ENCODE results near the gene SH2B2. TPM values are rescaled to one million over a fixed set of nuclear protein-coding genes. Genes with fewer than 3 reads are reported as not detected.
A peak's percentile ranks its signal among the peaks of the same experiment; 100 is the strongest.

Gene SH2B2
- total and polyA plus RNA-seq, 4 experiments from 2014 or later = 0.69 to 1.2 (median 0.79) TPM; not detected in 1

DNA sequence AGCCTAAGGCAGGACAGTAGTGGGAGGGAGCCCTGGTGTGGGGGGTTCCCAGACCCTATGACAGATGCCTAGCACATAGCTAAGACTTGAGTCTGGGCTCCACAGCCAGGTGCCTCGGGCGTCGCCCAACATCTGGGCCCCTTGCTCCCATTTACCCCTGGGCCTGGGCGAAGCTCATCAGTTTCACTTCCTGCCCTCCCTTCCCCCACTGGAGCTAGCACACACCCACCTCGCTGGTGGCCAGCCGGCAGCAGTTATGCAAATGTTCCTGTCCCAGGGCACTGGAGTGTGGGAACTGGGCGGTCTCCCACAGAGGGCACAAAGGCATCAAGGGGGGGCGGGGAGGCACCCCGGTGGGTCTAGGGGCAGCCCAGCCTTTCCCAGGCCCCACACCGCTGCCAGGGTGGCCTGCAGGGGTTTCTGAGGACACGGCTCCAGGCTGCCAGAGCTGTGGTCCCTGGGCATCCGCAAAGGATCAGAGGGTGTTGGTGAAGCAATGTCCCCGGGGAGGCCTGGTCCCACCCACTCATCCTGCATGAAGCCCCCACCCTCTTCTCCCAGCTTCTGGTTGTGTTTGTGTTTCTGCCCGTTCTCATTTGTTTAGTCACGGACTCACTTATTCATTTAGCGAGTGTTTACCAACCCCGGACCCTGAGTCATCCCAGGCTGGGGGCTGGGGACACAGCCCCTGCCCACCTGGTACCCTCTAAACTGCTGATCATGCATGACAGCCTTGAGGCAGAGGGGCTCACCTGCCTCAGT lies 20.4 kb downstream of the SH2B2 start:
- Mint-ChIP-seq H3K27ac (peak overlapping the region in 2 of 7 donors; percentile 31 to 82), H3K4me1 (peaks cover 0 to 15% (median 7%) of the 10 kb centered on the region in 4 donors), H3K27me3 (no peaks in the 10 kb centered on the region), H3K9me3 (no peaks in the 10 kb centered on the region), H3K4me3 (peak overlapping the region in 6 of 8 donors; percentile 33 to 65 (median 54)), H3K36me3 (no peaks in the 10 kb centered on the region)
- no peaks in the 10 kb centered on the region for H3K27me3 ChIP-seq (ENCODE audit: insufficient read depth, low read length)
- intact Hi-C loops (cut with micrococcal nuclease) = no loop called here
- no peak overlapping the region for H3K27ac ChIP-seq (ENCODE audit: low read depth, low read length)
- H3K9me3 ChIP-seq (ENCODE audit: control insufficient read depth in 1 of 2, low read length in 2 of 2) = no peaks in the 10 kb centered on the region
- H3K36me3 ChIP-seq (ENCODE audit: insufficient read depth, low read length) = no peaks in the 10 kb centered on the region
- POLR2A ChIA-PET (ENCODE audit: partially characterized antibody) = interaction anchor here (1.0 to 1.2 kb wide), 2 partner anchors 19 to 21 kb away, joined by 3 to 4 read pairs; partner anchors contain the start of gene SH2B2
- H3K4me1 ChIP-seq (ENCODE audit: insufficient read depth, low read length) = peaks cover 15% of the 10 kb centered on the region
- DNase-seq = peak in 1 of 5 donors; percentile 18
- CTCF ChIA-PET (ENCODE audit: partially characterized antibody) = interaction anchor here (0.6 kb wide), 1 partner anchor 541 kb away, joined by 3 read pairs; no protein-coding TSS in a partner anchor
- peak overlapping the region in 1 of 2 donors; percentile 21 for H3K4me3 ChIP-seq (ENCODE audit: low read length in 2 of 2)

GRCh38 chr7:102310414-102310815 lies 23.7 kb downstream of the SH2B2 start:
- Histone ChIP-seq H3K36me3 (ENCODE audit: insufficient read depth, low read length) (no peaks in the 10 kb centered on the region), H3K27ac (ENCODE audit: low read depth, low read length) (no peak overlapping the region), H3K4me3 (ENCODE audit: low read length in 2 of 2) (no peak overlapping the region), H3K4me1 (ENCODE audit: insufficient read depth, low read length) (peaks cover 15% of the 10 kb centered on the region), H3K9me3 (ENCODE audit: control insufficient read depth in 1 of 2, low read length in 2 of 2) (no peaks in the 10 kb centered on the region), H3K27me3 (ENCODE audit: insufficient read depth, low read length) (no peaks in the 10 kb centered on the region)
- ChIA-PET CTCF (ENCODE audit: partially characterized antibody) (no interaction called here), POLR2A (ENCODE audit: partially characterized antibody) (no interaction called here)
- Mint-ChIP-seq H3K27me3 (no peaks in the 10 kb centered on the region), H3K36me3 (no peaks in the 10 kb centered on the region), H3K27ac (peak overlapping the region in 1 of 7 donors; percentile 66), H3K4me1 (peaks cover 0 to 13% (median 7%) of the 10 kb centered on the region in 4 donors), H3K4me3 (no peak overlapping the region), H3K9me3 (no peaks in the 10 kb centered on the region)
- intact Hi-C loops (cut with micrococcal nuclease) = no loop called here
- no peak for DNase-seq

DNA sequence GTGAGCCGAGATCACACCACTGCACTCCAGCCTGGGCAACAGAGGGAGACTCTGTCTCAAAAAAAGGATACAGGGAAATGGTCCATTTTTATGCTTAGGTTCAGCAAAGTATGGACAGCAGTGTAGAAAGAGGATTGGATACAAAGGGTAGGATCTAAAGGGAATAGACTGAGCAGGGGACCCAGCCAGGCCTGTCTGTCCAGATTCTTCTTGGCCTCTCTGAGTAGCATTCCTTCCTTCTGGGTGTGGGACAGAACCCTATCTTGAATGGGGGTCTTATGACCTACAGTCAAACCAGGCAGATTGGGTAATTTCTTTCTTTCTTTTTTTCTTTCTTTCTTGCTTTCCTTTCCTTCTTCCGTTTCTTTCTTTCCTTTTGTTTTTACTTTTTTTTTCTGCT lies 25.6 kb downstream of the SH2B2 start:
- no peak overlapping the region for H3K4me3 Mint-ChIP-seq
- Histone ChIP-seq H3K4me3 (ENCODE audit: low read length in 2 of 2) (no peak overlapping the region), H3K27me3 (ENCODE audit: insufficient read depth, low read length) (no peaks in the 10 kb centered on the region), H3K36me3 (ENCODE audit: insufficient read depth, low read length) (no peaks in the 10 kb centered on the region), H3K9me3 (ENCODE audit: control insufficient read depth in 1 of 2, low read length in 2 of 2) (no peaks in the 10 kb centered on the region), H3K4me1 (ENCODE audit: insufficient read depth, low read length) (peaks cover 4% of the 10 kb centered on the region), H3K27ac (ENCODE audit: low read depth, low read length) (no peak overlapping the region)
- ChIA-PET CTCF (ENCODE audit: partially characterized antibody) (no interaction called here), POLR2A (ENCODE audit: partially characterized antibody) (no interaction called here)
- intact Hi-C loops (cut with micrococcal nuclease) = no loop called here
- DNase-seq = no peak
- peaks cover 0 to 2% (median 1%) of the 10 kb centered on the region in 4 donors for H3K4me1 Mint-ChIP-seq
- no peaks in the 10 kb centered on the region for H3K36me3 Mint-ChIP-seq
- no peaks in the 10 kb centered on the region for H3K27me3 Mint-ChIP-seq
- no peaks in the 10 kb centered on the region for H3K9me3 Mint-ChIP-seq
- H3K27ac Mint-ChIP-seq = peak overlapping the region in 1 of 7 donors; percentile 69

DNA sequence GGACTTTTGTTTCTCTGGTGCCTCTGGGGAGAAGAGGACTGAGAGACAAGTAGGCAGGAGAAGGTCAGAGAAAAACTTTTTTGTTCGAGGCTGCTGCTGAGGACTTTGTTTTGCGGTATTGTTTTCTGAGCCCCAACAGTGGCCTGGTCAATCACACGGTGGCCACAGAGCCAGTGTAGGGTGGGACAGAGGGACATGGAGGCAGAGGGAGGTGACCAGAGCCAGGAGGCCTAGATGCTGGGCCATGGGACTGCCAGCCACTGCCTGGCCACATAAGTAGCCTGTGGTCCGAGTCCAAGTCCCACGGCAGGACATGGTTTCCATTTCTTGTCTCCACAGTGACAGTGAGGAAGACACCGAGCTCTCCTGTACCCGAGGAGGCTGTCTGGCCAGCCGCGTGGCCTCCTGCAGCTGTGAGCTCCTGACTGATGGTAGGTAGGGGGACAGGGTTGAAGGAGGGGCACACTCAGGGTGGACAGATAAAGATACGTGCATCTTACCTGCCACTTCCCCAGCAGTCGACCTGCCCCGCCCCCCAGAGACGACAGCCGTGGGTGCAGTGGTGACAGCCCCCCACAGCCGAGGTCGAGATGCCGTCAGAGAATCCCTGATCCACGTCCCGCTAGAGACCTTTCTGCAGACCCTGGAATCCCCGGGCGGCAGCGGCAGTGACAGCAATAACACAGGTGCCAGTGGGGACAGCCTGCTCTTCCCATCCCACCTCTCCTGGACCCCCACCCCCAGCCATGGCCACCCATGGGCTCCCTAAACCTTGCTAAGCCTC lies 27.5 kb downstream of the SH2B2 start:
- H3K4me3 ChIP-seq (ENCODE audit: low read length in 2 of 2) = no peak overlapping the region
- no peaks in the 10 kb centered on the region for H3K4me1 ChIP-seq (ENCODE audit: insufficient read depth, low read length)
- ChIA-PET CTCF (ENCODE audit: partially characterized antibody) (no interaction called here), POLR2A (ENCODE audit: partially characterized antibody) (no interaction called here)
- H3K27me3 ChIP-seq (ENCODE audit: insufficient read depth, low read length) = no peaks in the 10 kb centered on the region
- no peaks in the 10 kb centered on the region for H3K9me3 Mint-ChIP-seq
- no peaks in the 10 kb centered on the region for H3K27me3 Mint-ChIP-seq
- H3K36me3 Mint-ChIP-seq = no peaks in the 10 kb centered on the region
- no peak overlapping the region for H3K27ac Mint-ChIP-seq
- H3K9me3 ChIP-seq (ENCODE audit: control insufficient read depth in 1 of 2, low read length in 2 of 2) = no peaks in the 10 kb centered on the region
- intact Hi-C loops (cut with micrococcal nuclease) = no loop called here
- DNase-seq = no peak
- no peak overlapping the region for H3K27ac ChIP-seq (ENCODE audit: low read depth, low read length)
- H3K36me3 ChIP-seq (ENCODE audit: insufficient read depth, low read length) = no peaks in the 10 kb centered on the region
- H3K4me3 Mint-ChIP-seq = no peak overlapping the region
- H3K4me1 Mint-ChIP-seq = no peaks in the 10 kb centered on the region

GRCh38 chr7:102317231-102318059 lies 30.8 kb downstream of the SH2B2 start:
- intact Hi-C loops (cut with micrococcal nuclease) = no loop called here
- DNase-seq = no peak
- Histone ChIP-seq H3K27me3 (ENCODE audit: insufficient read depth, low read length) (no peaks in the 10 kb centered on the region), H3K4me1 (ENCODE audit: insufficient read depth, low read length) (no peaks in the 10 kb centered on the region), H3K9me3 (ENCODE audit: control insufficient read depth in 1 of 2, low read length in 2 of 2) (no peaks in the 10 kb centered on the region), H3K27ac (ENCODE audit: low read depth, low read length) (no peak overlapping the region), H3K4me3 (ENCODE audit: low read length in 2 of 2) (no peak overlapping the region), H3K36me3 (ENCODE audit: insufficient read depth, low read length) (no peaks in the 10 kb centered on the region)
- H3K36me3 Mint-ChIP-seq = no peaks in the 10 kb centered on the region
- H3K9me3 Mint-ChIP-seq = peaks cover 0 to 2% (median 0%) of the 10 kb centered on the region in 8 donors
- H3K27ac Mint-ChIP-seq = no peak overlapping the region
- peaks cover 0 to 10% of the 10 kb centered on the region in 2 donors for H3K27me3 Mint-ChIP-seq
- ChIA-PET POLR2A (ENCODE audit: partially characterized antibody) (no interaction called here), CTCF (ENCODE audit: partially characterized antibody) (interaction anchor here (0.6 kb wide), 1 partner anchor 72 kb away, joined by 3 read pairs; no protein-coding TSS in a partner anchor)
- H3K4me3 Mint-ChIP-seq = no peak overlapping the region
- H3K4me1 Mint-ChIP-seq = peaks cover 0 to 3% (median 0%) of the 10 kb centered on the region in 4 donors

GRCh38 chr7:102318482-102318971 lies 31.9 kb downstream of the SH2B2 start:
- H3K27ac ChIP-seq (ENCODE audit: low read depth, low read length) = no peak overlapping the region
- Mint-ChIP-seq H3K4me1 (peaks cover 0 to 3% (median 0%) of the 10 kb centered on the region in 4 donors), H3K27me3 (peaks cover 3 to 12% of the 10 kb centered on the region in 2 donors), H3K4me3 (no peak overlapping the region), H3K27ac (no peak overlapping the region), H3K9me3 (peaks cover 0 to 2% (median 0%) of the 10 kb centered on the region in 8 donors), H3K36me3 (no peaks in the 10 kb centered on the region)
- no peaks in the 10 kb centered on the region for H3K4me1 ChIP-seq (ENCODE audit: insufficient read depth, low read length)
- no peaks in the 10 kb centered on the region for H3K36me3 ChIP-seq (ENCODE audit: insufficient read depth, low read length)
- CTCF ChIA-PET (ENCODE audit: partially characterized antibody) = no interaction called here
- no peak overlapping the region for H3K4me3 ChIP-seq (ENCODE audit: low read length in 2 of 2)
- POLR2A ChIA-PET (ENCODE audit: partially characterized antibody) = no interaction called here
- DNase-seq = no peak
- no peaks in the 10 kb centered on the region for H3K27me3 ChIP-seq (ENCODE audit: insufficient read depth, low read length)
- intact Hi-C loops (cut with micrococcal nuclease) = no loop called here
- H3K9me3 ChIP-seq (ENCODE audit: control insufficient read depth in 1 of 2, low read length in 2 of 2) = no peaks in the 10 kb centered on the region
